Testis (tissue), 2 donors: Measurements from ENCODE around the gene SIRT7.

Source experiments
- POLR2A ChIP-seq: fragments of 450-650 bp; IDR thresholded peaks from one replicate; pipeline ENCODE4 v1.6.1; 2017; ENCODE audit warnings: antibody characterized with exemption, mild to moderate bottlenecking, moderate library complexity
- TF ChIP-seq, protein P1 (sequence below), 3 experiments: fragments of 450-650 bp in 2 of 3; fragments of 200-600 bp in 1 of 3; sonication (generic) in 1 of 3; IDR thresholded peaks; one replicate each; pipeline ENCODE4 v1.5.1; 2016 to 2019; ENCODE audit warnings: antibody characterized with exemption in 3 of 3, mild to moderate bottlenecking in 2 of 3, moderate library complexity in 1 of 3

- TF ChIP-seq, protein P1, sequence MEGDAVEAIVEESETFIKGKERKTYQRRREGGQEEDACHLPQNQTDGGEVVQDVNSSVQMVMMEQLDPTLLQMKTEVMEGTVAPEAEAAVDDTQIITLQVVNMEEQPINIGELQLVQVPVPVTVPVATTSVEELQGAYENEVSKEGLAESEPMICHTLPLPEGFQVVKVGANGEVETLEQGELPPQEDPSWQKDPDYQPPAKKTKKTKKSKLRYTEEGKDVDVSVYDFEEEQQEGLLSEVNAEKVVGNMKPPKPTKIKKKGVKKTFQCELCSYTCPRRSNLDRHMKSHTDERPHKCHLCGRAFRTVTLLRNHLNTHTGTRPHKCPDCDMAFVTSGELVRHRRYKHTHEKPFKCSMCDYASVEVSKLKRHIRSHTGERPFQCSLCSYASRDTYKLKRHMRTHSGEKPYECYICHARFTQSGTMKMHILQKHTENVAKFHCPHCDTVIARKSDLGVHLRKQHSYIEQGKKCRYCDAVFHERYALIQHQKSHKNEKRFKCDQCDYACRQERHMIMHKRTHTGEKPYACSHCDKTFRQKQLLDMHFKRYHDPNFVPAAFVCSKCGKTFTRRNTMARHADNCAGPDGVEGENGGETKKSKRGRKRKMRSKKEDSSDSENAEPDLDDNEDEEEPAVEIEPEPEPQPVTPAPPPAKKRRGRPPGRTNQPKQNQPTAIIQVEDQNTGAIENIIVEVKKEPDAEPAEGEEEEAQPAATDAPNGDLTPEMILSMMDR (IDR thresholded peaks at IDR 0.05) = no peak
- no peak for TF ChIP-seq POLR2A
Measured at GRCh38 chr17:81928544-81929252, 10.7 kb upstream of the SIRT7 start.
